SK-N-SH (cell line): Measurements from ENCODE around the gene ZNF597. TPM values are rescaled to one million over a fixed set of nuclear protein-coding genes. Genes with fewer than 3 reads are reported as not detected.

Experiments used
- CTCF ChIA-PET: fragments of 300-600, 350-600 bp; formaldehyde crosslinking; extraction: SDS; loops from one replicate; lab custom pipeline; 2021; lab: Yijun Ruan, JAX
- POLR2A ChIA-PET: fragments of 350-600 bp; sonication (Branson Sonifier 250); formaldehyde crosslinking; extraction: SDS; loops from one replicate; lab custom pipeline; 2020; ENCODE audit warnings: antibody characterized with exemption, inconsistent platforms; lab: Yijun Ruan, JAX
- DNase-seq: peaks from one replicate; pipeline ENCODE4 v3.0.0; 2012
- H2AFZ ChIP-seq: fragments of 200-600 bp; sonication (generic); 2 replicates; pipeline ENCODE4 v1.8.1; 2016; ENCODE audit warnings: antibody characterized with exemption, mild to moderate bottlenecking, low read depth
- H3F3A ChIP-seq: fragments of 200-600 bp; sonication (generic); replicated peaks from 2 replicates; pipeline ENCODE3; 2016; ENCODE audit warnings: antibody characterized with exemption, mild to moderate bottlenecking; ENCODE audit not compliant: insufficient read depth
- H3K27ac ChIP-seq, 2 experiments: fragments of 200-500 bp in 1 of 2; fragments of 200-600 bp in 1 of 2; sonication (Bioruptor generic) in 1 of 2; sonication (generic), shearing (Covaris generic) in 1 of 2; 2 replicates each; pipeline versions ENCODE4 v1.5.1 to v1.6.1; 2014 to 2016; ENCODE audit warnings: low read depth in 2 of 2, inconsistent platforms in 1 of 2, low read length in 1 of 2, mild to moderate bottlenecking in 1 of 2, mixed read lengths in 1 of 2
- H3K27me3 ChIP-seq: fragments of 200-600 bp; sonication (generic), shearing (Covaris generic); 2 replicates; pipeline ENCODE4 v1.6.1; 2016; ENCODE audit warnings: mixed run types; ENCODE audit not compliant: insufficient read depth
- H3K36me3 ChIP-seq, 2 experiments: fragments of 200-500 bp in 1 of 2; fragments of 200-600 bp in 1 of 2; sonication (Bioruptor generic) in 1 of 2; sonication (generic) in 1 of 2; replicated peaks in 1 of 2; 2 replicates each; pipeline versions ENCODE3 to v1.5.1; 2014 to 2016; ENCODE audit warnings: low read length in 1 of 2, mild to moderate bottlenecking in 1 of 2; ENCODE audit not compliant: insufficient read depth in 2 of 2, control insufficient read depth in 1 of 2
- H3K4me1 ChIP-seq, 2 experiments: fragments of 200-500 bp in 1 of 2; fragments of 200-600 bp in 1 of 2; sonication (Bioruptor generic) in 1 of 2; sonication (generic), shearing (Covaris generic) in 1 of 2; 2 replicates each; pipeline versions ENCODE4 v1.5.1 to v1.6.1; 2014 to 2016; ENCODE audit warnings: low read depth in 1 of 2, low read length in 1 of 2, mixed run types in 1 of 2; ENCODE audit not compliant: insufficient read depth in 2 of 2, control insufficient read depth in 1 of 2
- H3K4me2 ChIP-seq: fragments of 200-600 bp; sonication (generic), shearing (Covaris generic); 2 replicates; pipeline ENCODE4 v1.6.1; 2017; ENCODE audit warnings: mixed run types
- H3K4me3 ChIP-seq, 2 experiments: fragments of 200-500 bp in 1 of 2; fragments of 200-600 bp in 1 of 2; sonication (Bioruptor generic) in 1 of 2; sonication (generic), shearing (Covaris generic) in 1 of 2; 2 replicates each; pipeline versions ENCODE4 v1.5.1 to v1.8.1; 2014 to 2016; ENCODE audit warnings: low read depth in 2 of 2, inconsistent platforms in 1 of 2, low read length in 1 of 2, mild to moderate bottlenecking in 1 of 2, mixed read lengths in 1 of 2, moderate library complexity in 1 of 2
- H3K79me2 ChIP-seq: fragments of 200-600 bp; sonication (generic); 2 replicates; pipeline ENCODE4 v1.8.1; 2017; ENCODE audit warnings: mild to moderate bottlenecking; ENCODE audit not compliant: insufficient read depth
- H3K9ac ChIP-seq: fragments of 200-600 bp; sonication (generic); 2 replicates; pipeline ENCODE4 v1.6.1; 2017; ENCODE audit warnings: mixed run types
- H3K9me2 ChIP-seq: fragments of 200-600 bp; sonication (generic); 2 replicates; pipeline ENCODE4 v1.6.1; 2017; ENCODE audit warnings: mixed run types
- H3K9me3 ChIP-seq: fragments of 200-600 bp; sonication (generic); 2 replicates; pipeline ENCODE4 v1.6.1; 2017; ENCODE audit warnings: mixed run types, mild to moderate bottlenecking, moderate library complexity
- H4K20me1 ChIP-seq: fragments of 200-600 bp; sonication (generic); 2 replicates; pipeline ENCODE4 v1.6.1; 2017; ENCODE audit warnings: mild to moderate bottlenecking, mixed run types; ENCODE audit not compliant: insufficient read depth
- ELF1 ChIP-seq: IDR thresholded peaks from 2 replicates; pipeline ENCODE4 v1.4.0; 2012
- FOXJ3 ChIP-seq: sonication (generic); formaldehyde crosslinking; IDR thresholded peaks from 2 replicates; pipeline ENCODE4 v1.5.1; 2020; ENCODE audit warnings: mild to moderate bottlenecking, missing genetic modification reagents
- NRF1 ChIP-seq: IDR thresholded peaks from 2 replicates; pipeline ENCODE4 v1.6.1; 2012; ENCODE audit warnings: low read depth, mild to moderate bottlenecking, low read length
- POLR2AphosphoS5 ChIP-seq: IDR thresholded peaks from 2 replicates; pipeline ENCODE4 v1.6.1; 2012; ENCODE audit warnings: low read depth, low read length
- ZBTB33 ChIP-seq: IDR thresholded peaks from 2 replicates; pipeline ENCODE4 v1.4.0; 2012; ENCODE audit warnings: low read depth, borderline replicate concordance
- WGBS: methylation state at CpG from one replicate; pipeline ENCODE4 v1.1.6; 2017; ENCODE audit warnings: low lambda C conversion rate; 5-methylcytosine and 5-hydroxymethylcytosine counted together
- polyA plus RNA-seq, 3 experiments: library from polyadenylated mRNA; depleted of rRNA; stranded (reverse); fragments of >200 nt; gene quantifications; 2 replicates each; pipeline ENCODE4 v1.2.3, GENCODE V29; 2012
- small RNA-seq, 7 experiments: library from RNA; depleted of rRNA; stranded (forward); fragments of <200 nt; gene quantifications; one replicate each; pipeline ENCODE3, GENCODE V24; 2012
- TF ChIP-seq, protein P1 (sequence below): fragments of 200-600 bp; sonication (generic); IDR thresholded peaks from 2 replicates; pipeline ENCODE4 v1.6.1; 2017; ENCODE audit warnings: antibody characterized with exemption, mild to moderate bottlenecking, moderate library complexity

Gene ZNF597
- polyA plus RNA-seq, 1 of the 3 experiments (the other 2 are of a cell fraction) = 1.1 TPM

- H3K4me1 ChIP-seq = no peaks in the 10 kb centered on the region
- no peak for TF ChIP-seq ZBTB33
- no peak for TF ChIP-seq NRF1
- no peak for TF ChIP-seq FOXJ3
- no peak for TF ChIP-seq ELF1
- no peak for TF ChIP-seq POLR2AphosphoS5
- TF ChIP-seq, protein P1, sequence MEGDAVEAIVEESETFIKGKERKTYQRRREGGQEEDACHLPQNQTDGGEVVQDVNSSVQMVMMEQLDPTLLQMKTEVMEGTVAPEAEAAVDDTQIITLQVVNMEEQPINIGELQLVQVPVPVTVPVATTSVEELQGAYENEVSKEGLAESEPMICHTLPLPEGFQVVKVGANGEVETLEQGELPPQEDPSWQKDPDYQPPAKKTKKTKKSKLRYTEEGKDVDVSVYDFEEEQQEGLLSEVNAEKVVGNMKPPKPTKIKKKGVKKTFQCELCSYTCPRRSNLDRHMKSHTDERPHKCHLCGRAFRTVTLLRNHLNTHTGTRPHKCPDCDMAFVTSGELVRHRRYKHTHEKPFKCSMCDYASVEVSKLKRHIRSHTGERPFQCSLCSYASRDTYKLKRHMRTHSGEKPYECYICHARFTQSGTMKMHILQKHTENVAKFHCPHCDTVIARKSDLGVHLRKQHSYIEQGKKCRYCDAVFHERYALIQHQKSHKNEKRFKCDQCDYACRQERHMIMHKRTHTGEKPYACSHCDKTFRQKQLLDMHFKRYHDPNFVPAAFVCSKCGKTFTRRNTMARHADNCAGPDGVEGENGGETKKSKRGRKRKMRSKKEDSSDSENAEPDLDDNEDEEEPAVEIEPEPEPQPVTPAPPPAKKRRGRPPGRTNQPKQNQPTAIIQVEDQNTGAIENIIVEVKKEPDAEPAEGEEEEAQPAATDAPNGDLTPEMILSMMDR = no peak
- no peak overlapping the region for H3K9ac ChIP-seq
- no peaks in the 10 kb centered on the region for H3F3A ChIP-seq
- ChIA-PET POLR2A (interaction anchor here (0.6 kb wide), 1 partner anchor 39 kb away, joined by 3 read pairs; no protein-coding TSS in a partner anchor), CTCF (interaction anchor here (1.3 to 1.4 kb wide), 2 partner anchors 9 to 18 kb away, joined by 4 to 5 read pairs; no protein-coding TSS in a partner anchor)
- no peaks in the 10 kb centered on the region for H3K27me3 ChIP-seq
- no peak overlapping the region for H3K4me2 ChIP-seq
- no peak overlapping the region for H2AFZ ChIP-seq
- peak overlapping the region in 1 of 2 experiments; percentile 22; a peak in 1 of 4 replicates for H3K4me3 ChIP-seq
- no peaks in the 10 kb centered on the region for H3K9me2 ChIP-seq
- no peak overlapping the region for H3K27ac ChIP-seq
- H3K36me3 ChIP-seq = peaks cover 41 to 55% of the 10 kb centered on the region in 2 experiments
- peaks cover 14% of the 10 kb centered on the region for H3K79me2 ChIP-seq
- H4K20me1 ChIP-seq = no peaks in the 10 kb centered on the region
- WGBS = 96% methylated on average over 10 of the region's 10 CpGs
- DNase-seq = no peak
- peaks cover 23% of the 10 kb centered on the region; the same call in 1 of the 2 replicates for H3K9me3 ChIP-seq
Measured at GRCh38 chr16:3383045-3383448, 60.3 kb downstream of the ZNF597 start.

Small RNA genes lying within 50 kb of the gene (small RNA-seq; reads per million reads assigned to genes)
- gene MIR6126 = 0 reads per million in 7 experiments

Other genes starting within 250 kb of the ZNF597 start
- 2.8 and 3.5 TPM in 2 replicates for gene ZNF200, start 208.3 kb downstream of the ZNF597 start, polyA plus RNA-seq (2012; rRNA removed)
- 0.02 TPM in 1 of 2 replicates, not detected in the other for gene MEFV, start 186.9 kb downstream of the ZNF597 start, polyA plus RNA-seq (2012; rRNA removed)
- gene ZNF263, start 160.0 kb downstream of the ZNF597 start, polyA plus RNA-seq (2012; rRNA removed) = 13.7 and 16.4 TPM in 2 replicates
- 1.2 and 2.3 TPM in 2 replicates for gene TIGD7, start 138.1 kb downstream of the ZNF597 start, polyA plus RNA-seq (2012; rRNA removed)
- gene ZNF75A, start 138.0 kb downstream of the ZNF597 start, polyA plus RNA-seq (2012; rRNA removed) = 7.2 and 10.5 TPM in 2 replicates
- not detected in 2 replicates for gene OR2C1, start 87.6 kb downstream of the ZNF597 start, polyA plus RNA-seq (2012; rRNA removed)
- gene ZSCAN32, start 42.5 kb downstream of the ZNF597 start, polyA plus RNA-seq (2012; rRNA removed) = 10.8 and 17.7 TPM in 2 replicates
- 10.5 and 12.9 TPM in 2 replicates for gene ZNF174, start 42.3 kb downstream of the ZNF597 start, polyA plus RNA-seq (2012; rRNA removed)
- 17.2 and 21.5 TPM in 2 replicates for gene NAA60, start 176 bp upstream of the ZNF597 start, polyA plus RNA-seq (2012; rRNA removed)
- not detected in 2 replicates for gene C16orf90, start 52.0 kb upstream of the ZNF597 start, polyA plus RNA-seq (2012; rRNA removed)
- 18.0 and 19.5 TPM in 2 replicates for gene CLUAP1, start 57.5 kb upstream of the ZNF597 start, polyA plus RNA-seq (2012; rRNA removed)
- not detected in 2 replicates for gene NLRC3, start 133.9 kb upstream of the ZNF597 start, polyA plus RNA-seq (2012; rRNA removed)
- 1.9 and 2.1 TPM in 2 replicates for gene SLX4, start 168.1 kb upstream of the ZNF597 start, polyA plus RNA-seq (2012; rRNA removed)
- gene DNASE1, start 211.2 kb upstream of the ZNF597 start, polyA plus RNA-seq (2012; rRNA removed) = 19.8 and 27.2 TPM in 2 replicates